Uterus (tissue), 4 donors: ENCODE results near the gene FBH1. TPM values are rescaled to one million over a fixed set of nuclear protein-coding genes. Genes with fewer than 3 reads are reported as not detected.
"Not testable (repeated sequence)": the region's sequence is repeated elsewhere in the genome, so short reads cannot be mapped to it uniquely, and the experiment has no call there.

Source experiments
- DNase-seq, 2 donors: peaks; one replicate each; pipeline ENCODE4 v3.0.0-alpha.2; 2019 to 2020
- H3K27ac ChIP-seq, 2 donors: fragments of 200-600 bp; sonication (generic); 1 replicate in 1 of 2; 2 replicates in 1 of 2; pipeline ENCODE4 v1.5.1; 2016 to 2018
- H3K27me3 ChIP-seq, 2 donors: fragments of 200-600 bp; sonication (generic); one replicate each; pipeline ENCODE4 v1.5.1; 2018 to 2019; ENCODE audit warnings: control low read depth in 1 of 2
- H3K36me3 ChIP-seq, 2 donors: fragments of 200-600 bp; sonication (generic); one replicate each; pipeline ENCODE4 v1.5.1; 2019; ENCODE audit warnings: control low read depth in 1 of 2
- H3K4me1 ChIP-seq, 2 donors: fragments of 200-600 bp; sonication (generic); one replicate each; pipeline ENCODE4 v1.5.1; 2018 to 2019; ENCODE audit warnings: control low read depth in 1 of 2
- H3K4me3 ChIP-seq, 2 donors: fragments of 200-600 bp; sonication (generic); 1 replicate in 1 of 2; 2 replicates in 1 of 2; pipeline ENCODE4 v1.5.1; 2018 to 2019; ENCODE audit warnings: mild to moderate bottlenecking in 1 of 2
- H3K9me3 ChIP-seq, 2 donors: fragments of 200-600 bp; sonication (generic); one replicate each; pipeline ENCODE4 v1.5.1; 2019; ENCODE audit warnings: control low read depth in 1 of 2
- POLR2A ChIP-seq, 2 donors: fragments of 450-650 bp; IDR thresholded peaks; one replicate each; pipeline ENCODE4 v1.6.1; 2016; ENCODE audit warnings: antibody characterized with exemption in 2 of 2, mild to moderate bottlenecking in 1 of 2, moderate library complexity in 1 of 2
- intact Hi-C: fragments of 100-400 bp; cut with DNase I; formaldehyde crosslinking; loops from one replicate; pipeline ENCODE4 v1.15.1; 2023; ENCODE audit warnings: low total_unique reads
- total RNA-seq, 4 donors: library from RNA; depleted of rRNA in 3 of 4; stranded (reverse); fragments of >200 nt in 3 of 4; gene quantifications; one replicate each; pipeline versions ENCODE4 v1.1.0 to v1.2.4, GENCODE V29; 2014 to 2023
- TF ChIP-seq, protein P1 (sequence below), 4 experiments: fragments of 200-600 bp in 2 of 4; fragments of 450-650 bp in 2 of 4; sonication (generic) in 2 of 4; IDR thresholded peaks; one replicate each; pipeline ENCODE4 v1.5.1; 2016 to 2019; ENCODE audit warnings: antibody characterized with exemption in 4 of 4, mild to moderate bottlenecking in 2 of 4, moderate library complexity in 1 of 4
- donor health status: DM: yes; HTN: yes; CAD: no.

FBH1 gene
- total RNA-seq, 4 donors from 2014 or later: 55.0 to 119 (median 85.8) TPM

DNA sequence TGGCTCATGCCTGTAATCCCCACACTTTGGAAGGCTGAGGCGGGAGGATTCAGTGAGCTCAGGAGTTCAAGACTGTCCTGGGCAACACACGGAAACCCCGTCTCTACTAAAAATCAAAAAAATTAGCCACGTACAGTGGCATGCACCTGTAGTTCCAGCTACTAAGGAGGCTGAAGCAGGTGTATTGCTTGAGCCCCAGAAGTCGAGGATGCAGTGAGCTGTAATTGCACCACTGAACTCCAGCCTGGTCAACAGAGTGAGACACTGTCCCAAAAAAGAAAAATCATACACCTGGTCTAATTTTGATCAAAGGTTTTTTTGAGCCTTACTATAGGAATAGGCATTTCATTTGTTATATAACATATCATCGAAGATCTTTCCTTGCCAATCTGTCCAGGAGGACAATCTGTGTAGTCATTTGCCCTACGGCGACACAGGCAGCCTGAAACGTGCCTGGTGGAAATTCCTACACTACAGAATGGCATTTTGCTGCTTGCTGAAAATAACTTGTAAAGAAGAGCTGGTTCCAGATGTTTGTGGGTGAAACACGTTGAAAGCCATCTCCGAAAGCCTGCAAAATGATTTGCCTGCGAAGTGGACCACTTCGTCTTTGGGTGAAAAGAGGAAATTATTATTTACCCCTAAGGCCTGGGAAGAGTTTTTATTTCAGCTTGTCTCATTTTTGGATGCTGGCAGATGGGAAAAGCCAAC is 45.5 kb upstream of the FBH1 start:
- H3K9me3 ChIP-seq: no peaks in the 10 kb centered on the region
- H3K4me1 ChIP-seq: no peaks in the 10 kb centered on the region
- no peaks in the 10 kb centered on the region for H3K27me3 ChIP-seq
- no peak overlapping the region for H3K4me3 ChIP-seq
- no peak for TF ChIP-seq POLR2A (IDR thresholded peaks at IDR 0.05)
- TF ChIP-seq, protein P1, sequence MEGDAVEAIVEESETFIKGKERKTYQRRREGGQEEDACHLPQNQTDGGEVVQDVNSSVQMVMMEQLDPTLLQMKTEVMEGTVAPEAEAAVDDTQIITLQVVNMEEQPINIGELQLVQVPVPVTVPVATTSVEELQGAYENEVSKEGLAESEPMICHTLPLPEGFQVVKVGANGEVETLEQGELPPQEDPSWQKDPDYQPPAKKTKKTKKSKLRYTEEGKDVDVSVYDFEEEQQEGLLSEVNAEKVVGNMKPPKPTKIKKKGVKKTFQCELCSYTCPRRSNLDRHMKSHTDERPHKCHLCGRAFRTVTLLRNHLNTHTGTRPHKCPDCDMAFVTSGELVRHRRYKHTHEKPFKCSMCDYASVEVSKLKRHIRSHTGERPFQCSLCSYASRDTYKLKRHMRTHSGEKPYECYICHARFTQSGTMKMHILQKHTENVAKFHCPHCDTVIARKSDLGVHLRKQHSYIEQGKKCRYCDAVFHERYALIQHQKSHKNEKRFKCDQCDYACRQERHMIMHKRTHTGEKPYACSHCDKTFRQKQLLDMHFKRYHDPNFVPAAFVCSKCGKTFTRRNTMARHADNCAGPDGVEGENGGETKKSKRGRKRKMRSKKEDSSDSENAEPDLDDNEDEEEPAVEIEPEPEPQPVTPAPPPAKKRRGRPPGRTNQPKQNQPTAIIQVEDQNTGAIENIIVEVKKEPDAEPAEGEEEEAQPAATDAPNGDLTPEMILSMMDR (IDR thresholded peaks at IDR 0.05): no peak
- no peaks in the 10 kb centered on the region for H3K36me3 ChIP-seq
- DNase-seq: no peak
- H3K27ac ChIP-seq: no peak overlapping the region
- intact Hi-C loops: no loop called here

DNA sequence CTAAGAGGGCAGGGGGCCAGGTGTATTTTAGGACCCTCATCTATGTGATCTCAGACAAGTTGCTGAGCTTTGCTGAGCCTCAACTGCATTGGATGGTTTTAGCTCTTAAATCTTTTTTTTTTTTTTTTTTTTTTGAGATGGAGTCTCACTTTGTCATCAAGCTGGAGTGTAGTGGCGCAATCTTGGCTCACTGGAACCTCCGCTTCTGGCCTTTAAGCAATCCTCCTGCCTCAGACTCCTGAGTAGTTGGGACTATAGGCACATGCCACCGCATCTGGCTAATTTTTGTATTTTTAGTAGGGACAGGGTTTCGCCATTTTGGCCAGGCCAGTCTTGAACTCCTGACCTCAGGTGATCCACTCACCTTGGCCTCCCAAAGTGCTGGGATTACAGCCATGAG is 43.4 kb upstream of the FBH1 start:
- H3K4me3 ChIP-seq, DNase-seq, H3K36me3 ChIP-seq, H3K4me1 ChIP-seq, H3K27me3 ChIP-seq, H3K9me3 ChIP-seq, intact Hi-C loops: not testable (repeated sequence)
- peak overlapping the region in 1 of 2 donors; percentile 2 for H3K27ac ChIP-seq

DNA sequence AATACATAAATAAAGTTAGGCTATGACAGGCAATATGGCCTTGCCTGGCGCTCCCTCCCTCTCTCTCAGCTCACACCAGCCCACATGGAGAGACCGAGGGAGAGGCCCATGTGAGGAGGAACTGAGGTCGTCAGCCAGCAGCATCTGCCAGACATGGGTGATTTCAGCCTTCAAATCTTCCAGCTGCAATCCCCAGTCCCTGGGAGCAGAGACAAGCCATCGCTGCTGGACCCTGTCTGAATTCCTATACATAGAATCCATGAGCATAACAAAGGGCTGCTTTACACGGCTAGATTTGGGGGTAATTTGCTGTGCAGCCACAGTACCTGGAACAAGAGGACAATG is 35.9 kb upstream of the FBH1 start:
- Histone ChIP-seq H3K4me3 (no peak overlapping the region), H3K4me1 (no peaks in the 10 kb centered on the region), H3K9me3 (no peaks in the 10 kb centered on the region), H3K27me3 (no peaks in the 10 kb centered on the region), H3K36me3 (no peaks in the 10 kb centered on the region), H3K27ac (no peak overlapping the region)
- no peak for TF ChIP-seq POLR2A (IDR thresholded peaks at IDR 0.05)
- TF ChIP-seq, protein P1 (IDR thresholded peaks at IDR 0.05): no peak
- no peak for DNase-seq
- intact Hi-C loops: no loop called here

DNA sequence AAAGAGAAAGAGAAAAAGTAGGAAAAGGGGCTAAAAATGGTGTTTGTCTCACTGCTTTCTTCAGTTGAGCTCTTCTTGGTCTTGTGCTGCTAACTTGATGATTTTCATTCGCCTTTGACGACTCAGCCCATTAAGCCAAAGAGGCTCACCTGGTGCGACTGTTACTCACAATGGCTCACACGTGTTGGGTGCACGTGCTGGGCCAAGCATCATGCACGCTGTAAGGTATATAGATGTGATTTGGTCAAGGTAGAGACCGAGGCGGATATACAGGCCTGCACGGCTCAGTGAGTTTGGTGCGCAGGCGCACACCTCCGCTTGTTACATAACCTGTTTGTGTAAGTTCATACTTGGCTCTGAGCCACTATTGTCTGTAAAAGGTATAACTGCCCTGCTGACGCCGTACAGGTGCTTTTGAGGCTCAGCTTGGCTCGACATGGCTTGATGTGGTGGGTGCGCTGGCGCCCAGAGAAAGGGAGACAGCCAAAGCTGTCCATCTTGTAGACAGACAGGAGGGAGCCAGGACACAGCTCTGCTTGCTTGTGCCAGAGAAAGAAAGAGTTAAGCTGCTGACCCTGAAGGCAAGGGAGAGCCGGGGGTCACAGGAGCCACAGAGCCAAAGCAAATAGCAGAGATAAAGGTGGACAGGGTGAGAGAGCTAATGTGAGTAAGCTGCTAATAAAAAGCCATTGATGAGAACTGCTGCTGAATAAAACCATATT is 33.9 kb upstream of the FBH1 start:
- no peak for TF ChIP-seq POLR2A (IDR thresholded peaks at IDR 0.05)
- TF ChIP-seq, protein P1 (IDR thresholded peaks at IDR 0.05): no peak
- DNase-seq: no peak
- Histone ChIP-seq H3K27me3 (no peaks in the 10 kb centered on the region), H3K36me3 (no peaks in the 10 kb centered on the region), H3K27ac (no peak overlapping the region), H3K9me3 (no peaks in the 10 kb centered on the region), H3K4me3 (no peak overlapping the region), H3K4me1 (no peaks in the 10 kb centered on the region)
- intact Hi-C loops: no loop called here

DNA sequence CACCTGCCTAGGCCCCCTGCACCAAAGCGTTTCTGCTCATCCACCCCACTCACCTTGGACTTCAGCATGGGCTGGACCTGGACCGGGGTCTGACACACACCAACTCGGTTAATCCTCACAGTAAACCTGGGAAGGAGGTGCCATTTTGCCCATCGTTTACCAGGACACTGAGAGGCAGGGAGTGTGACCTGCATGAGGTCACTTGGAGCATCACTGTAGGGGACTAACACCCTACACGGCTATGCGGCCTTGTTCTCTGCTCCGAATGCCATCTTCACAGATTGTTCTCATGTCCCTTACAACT is 33.4 kb upstream of the FBH1 start:
- Histone ChIP-seq H3K27ac (no peak overlapping the region), H3K4me3 (no peak overlapping the region), H3K27me3 (no peaks in the 10 kb centered on the region), H3K9me3 (no peaks in the 10 kb centered on the region), H3K36me3 (no peaks in the 10 kb centered on the region), H3K4me1 (no peaks in the 10 kb centered on the region)
- TF ChIP-seq POLR2A (IDR thresholded peaks at IDR 0.05): no peak
- TF ChIP-seq, protein P1 (IDR thresholded peaks at IDR 0.05): no peak
- intact Hi-C loops: no loop called here
- no peak for DNase-seq
